B cell (primary cell): ENCODE measurements around the gene SHISA8. TPM values are rescaled to one million over a fixed set of nuclear protein-coding genes. Genes with fewer than 3 reads are reported as not detected.

ENCODE experiments used
- ATAC-seq: fragments of 200-7000 bp; cut with Tn5 transposase; one replicate; pipeline ENCODE4 v1.10.0; 2021; ENCODE audit warnings: low read depth, mild to moderate bottlenecking, moderate number of reproducible peaks, moderate library complexity
- CTCF ChIA-PET: fragments of 350-600 bp; sonication (Branson Sonifier 250); formaldehyde crosslinking; loops from one replicate; lab custom pipeline; 2021; ENCODE audit warnings: antibody characterized with exemption, inconsistent platforms; lab: Charles Lee
- POLR2A ChIA-PET: fragments of 350-600 bp; sonication (Branson Sonifier 250); formaldehyde crosslinking; loops from one replicate; lab custom pipeline; 2021; ENCODE audit warnings: antibody characterized with exemption; lab: Charles Lee
- DNase-seq: peaks from one replicate; pipeline ENCODE4 v3.0.0; 2013
- H2AFZ ChIP-seq: 2 replicates; pipeline ENCODE4 v1.6.1; 2012; ENCODE audit warnings: mild to moderate bottlenecking, low read depth, low read length; ENCODE audit not compliant: insufficient read depth, poor library complexity, severe bottlenecking
- H3K27ac ChIP-seq, 2 donors: 1 replicate in 1 of 2; 2 replicates in 1 of 2; pipeline ENCODE4 v1.5.1; 2012 to 2013; ENCODE audit warnings: low read length in 2 of 2, mild to moderate bottlenecking in 2 of 2, moderate library complexity in 1 of 2
- H3K27me3 ChIP-seq, 4 experiments: fragments of 200-600 bp in 1 of 4; sonication (generic) in 1 of 4; replicated peaks in 1 of 4; 1 replicate in 2 of 4; 2 replicates in 2 of 4; pipeline versions ENCODE4 v1.6.1 to v1.7.0; 2013 to 2016; ENCODE audit warnings: low read length in 3 of 4, mild to moderate bottlenecking in 2 of 4, mixed read lengths in 1 of 4, moderate library complexity in 1 of 4; ENCODE audit not compliant: insufficient read depth in 4 of 4, control insufficient read depth in 3 of 4; ENCODE audit errors: control extremely low read depth in 1 of 4
- H3K36me3 ChIP-seq, 2 experiments: replicated peaks in 1 of 2; 1 replicate in 1 of 2; 2 replicates in 1 of 2; pipeline versions ENCODE4 v1.6.1 to v1.7.1; 2013; ENCODE audit warnings: low read length in 1 of 2; ENCODE audit not compliant: insufficient read depth in 2 of 2, control insufficient read depth in 1 of 2; ENCODE audit errors: control extremely low read depth in 1 of 2, extremely low read depth in 1 of 2
- H3K4me1 ChIP-seq, 2 donors: fragments of 200-600 bp in 1 of 2; sonication (generic) in 1 of 2; 1 replicate in 1 of 2; 2 replicates in 1 of 2; pipeline versions ENCODE4 v1.5.1 to v1.6.1; 2013 to 2017; ENCODE audit warnings: low read length in 2 of 2; ENCODE audit not compliant: control insufficient read depth in 2 of 2, insufficient read depth in 2 of 2
- H3K4me2 ChIP-seq: replicated peaks from 2 replicates; pipeline ENCODE3; 2012; ENCODE audit warnings: mild to moderate bottlenecking, low read depth, low read length; ENCODE audit not compliant: poor library complexity, severe bottlenecking
- H3K4me3 ChIP-seq, 5 experiments: fragments of 200-600 bp in 1 of 5; sonication (generic) in 1 of 5; 1 replicate in 3 of 5; 2 replicates in 2 of 5; pipeline versions ENCODE4 v1.5.1 to v1.7.0; 2011 to 2016; ENCODE audit warnings: low read length in 4 of 5, mild to moderate bottlenecking in 4 of 5, low read depth in 2 of 5, control low read depth in 1 of 5, moderate library complexity in 1 of 5; ENCODE audit not compliant: insufficient read depth in 1 of 5; ENCODE audit errors: control extremely low read depth in 1 of 5, extremely low read depth in 1 of 5
- H3K79me2 ChIP-seq: fragments of 200-600 bp; sonication (generic); one replicate; pipeline ENCODE4 v1.6.0; 2016; ENCODE audit warnings: low read length; ENCODE audit not compliant: control insufficient read depth, insufficient read depth
- H3K9ac ChIP-seq: fragments of 200-600 bp; sonication (generic); 2 replicates; pipeline ENCODE4 v1.6.1; 2017; ENCODE audit warnings: mild to moderate bottlenecking, low read length, moderate library complexity
- H3K9me3 ChIP-seq, 3 donors: one replicate each; pipeline versions ENCODE4 v1.6.1 to v1.7.1; 2013; ENCODE audit warnings: low read length in 2 of 3; ENCODE audit not compliant: control insufficient read depth in 2 of 3, insufficient read depth in 1 of 3; ENCODE audit errors: control extremely low read depth in 1 of 3
- H4K20me1 ChIP-seq: 2 replicates; pipeline ENCODE4 v1.6.0; 2012; ENCODE audit warnings: mild to moderate bottlenecking, low read length; ENCODE audit not compliant: insufficient read depth, control insufficient read depth, poor library complexity, severe bottlenecking
- H3K27ac Mint-ChIP-seq: one replicate; pipeline ENCODE4 v1.8.0; 2021; ENCODE audit warnings: mixed read lengths
- H3K27me3 Mint-ChIP-seq: one replicate; pipeline ENCODE4 v1.8.0; 2021; ENCODE audit warnings: mixed read lengths
- H3K4me1 Mint-ChIP-seq: one replicate; pipeline ENCODE4 v1.8.0; 2021; ENCODE audit warnings: mixed read lengths
- H3K4me3 Mint-ChIP-seq: one replicate; pipeline ENCODE4 v1.8.0; 2021; ENCODE audit warnings: mixed read lengths
- H3K9me3 Mint-ChIP-seq: one replicate; pipeline ENCODE4 v1.8.0; 2022; ENCODE audit warnings: mixed read lengths; ENCODE audit not compliant: insufficient read depth
- EZH2 ChIP-seq: IDR thresholded peaks from 2 replicates; pipeline ENCODE4 v1.6.1; 2012; ENCODE audit warnings: borderline replicate concordance, low read depth, mild to moderate bottlenecking, moderate library complexity, low read length; ENCODE audit not compliant: insufficient read depth, poor library complexity, severe bottlenecking
- WGBS: methylation state at CpG from one replicate; pipeline ENCODE4 v1.1.5; 2013; ENCODE audit warnings: missing lambda C conversion rate; ENCODE audit not compliant: insufficient coverage; 5-methylcytosine and 5-hydroxymethylcytosine counted together
- intact Hi-C: fragments of 100-400 bp; cut with micrococcal nuclease; formaldehyde crosslinking; loops from one replicate; pipeline ENCODE4 v1.10.0; 2022
- polyA plus RNA-seq: library from polyadenylated mRNA; depleted of rRNA; stranded (reverse); fragments of >200 nt; gene quantifications from 2 replicates; pipeline ENCODE4 v1.2.3, GENCODE V29; 2012
- total RNA-seq, 2 donors: library from RNA; stranded (reverse); fragments of 120-200 nt in 1 of 2; gene quantifications; 1 replicate in 1 of 2; 2 replicates in 1 of 2; pipeline versions ENCODE4 v1.2.3 to v1.2.4, GENCODE V29; 2013 to 2022
- TF ChIP-seq, protein P1 (sequence below): fragments of 200-600 bp; IDR thresholded peaks from one replicate; pipeline ENCODE4 v1.8.0; 2022; ENCODE audit warnings: antibody characterized with exemption, mild to moderate bottlenecking

SHISA8 gene
- total and polyA plus RNA-seq, 2 donors (not counting 1 experiment from before 2014, with no cell fraction given): 22.4 to 46.5 TPM

GRCh38 chr22:41899992-41900651 is 14.8 kb downstream of the SHISA8 start:
- Mint-ChIP-seq H3K4me3 (no peak overlapping the region), H3K4me1 (no peaks in the 10 kb centered on the region), H3K27ac (no peak overlapping the region), H3K9me3 (no peaks in the 10 kb centered on the region), H3K27me3 (no peaks in the 10 kb centered on the region)
- CTCF ChIA-PET: interaction anchor here (1.2 kb wide), 2 partner anchors 66 to 203 kb away, joined by 3 read pairs; no protein-coding TSS in a partner anchor
- Histone ChIP-seq H3K36me3 (peaks cover 0 to 91% of the 10 kb centered on the region in 2 experiments), H3K27me3 (no peaks in the 10 kb centered on the region), H3K27ac (no peak overlapping the region), H3K4me3 (no peak overlapping the region), H3K4me1 (no peaks in the 10 kb centered on the region), H3K9ac (no peak overlapping the region), H3K79me2 (no peaks in the 10 kb centered on the region), H3K9me3 (no peaks in the 10 kb centered on the region), H3K4me2 (no peak overlapping the region), H4K20me1 (peaks cover 9% of the 10 kb centered on the region), H2AFZ (no peak overlapping the region)
- TF ChIP-seq, protein P1, sequence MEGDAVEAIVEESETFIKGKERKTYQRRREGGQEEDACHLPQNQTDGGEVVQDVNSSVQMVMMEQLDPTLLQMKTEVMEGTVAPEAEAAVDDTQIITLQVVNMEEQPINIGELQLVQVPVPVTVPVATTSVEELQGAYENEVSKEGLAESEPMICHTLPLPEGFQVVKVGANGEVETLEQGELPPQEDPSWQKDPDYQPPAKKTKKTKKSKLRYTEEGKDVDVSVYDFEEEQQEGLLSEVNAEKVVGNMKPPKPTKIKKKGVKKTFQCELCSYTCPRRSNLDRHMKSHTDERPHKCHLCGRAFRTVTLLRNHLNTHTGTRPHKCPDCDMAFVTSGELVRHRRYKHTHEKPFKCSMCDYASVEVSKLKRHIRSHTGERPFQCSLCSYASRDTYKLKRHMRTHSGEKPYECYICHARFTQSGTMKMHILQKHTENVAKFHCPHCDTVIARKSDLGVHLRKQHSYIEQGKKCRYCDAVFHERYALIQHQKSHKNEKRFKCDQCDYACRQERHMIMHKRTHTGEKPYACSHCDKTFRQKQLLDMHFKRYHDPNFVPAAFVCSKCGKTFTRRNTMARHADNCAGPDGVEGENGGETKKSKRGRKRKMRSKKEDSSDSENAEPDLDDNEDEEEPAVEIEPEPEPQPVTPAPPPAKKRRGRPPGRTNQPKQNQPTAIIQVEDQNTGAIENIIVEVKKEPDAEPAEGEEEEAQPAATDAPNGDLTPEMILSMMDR: no peak
- no peak for TF ChIP-seq EZH2
- 96% methylated on average over 12 of the region's 13 CpGs for WGBS
- intact Hi-C loops: no loop called here
- no peak for DNase-seq
- ATAC-seq: no peak
- POLR2A ChIA-PET: interaction anchor here (0.6 kb wide), 1 partner anchor 77 kb away, joined by 15 read pairs; no protein-coding TSS in a partner anchor

- Histone ChIP-seq H3K4me2 (no peak overlapping the region), H3K27me3 (no peaks in the 10 kb centered on the region), H2AFZ (no peak overlapping the region), H3K36me3 (peaks cover 0 to 89% of the 10 kb centered on the region in 2 experiments), H3K27ac (no peak overlapping the region), H3K9ac (no peak overlapping the region), H4K20me1 (peaks cover 16% of the 10 kb centered on the region), H3K9me3 (no peaks in the 10 kb centered on the region), H3K79me2 (no peaks in the 10 kb centered on the region), H3K4me3 (no peak overlapping the region), H3K4me1 (no peaks in the 10 kb centered on the region)
- DNase-seq (no peak), ATAC-seq (no peak)
- Mint-ChIP-seq H3K4me3 (no peak overlapping the region), H3K4me1 (no peaks in the 10 kb centered on the region), H3K27ac (peak overlapping the region; percentile 26), H3K27me3 (no peaks in the 10 kb centered on the region), H3K9me3 (no peaks in the 10 kb centered on the region)
- no peak for TF ChIP-seq EZH2
- TF ChIP-seq, protein P1: no peak
- 98% methylated on average over 5 of the region's 5 CpGs for WGBS
- POLR2A ChIA-PET: interaction anchor here (1.1 kb wide), 2 partner anchors 9 to 10 kb away, joined by 3 read pairs; no protein-coding TSS in a partner anchor
- intact Hi-C loops: no loop called here
- CTCF ChIA-PET: interaction anchor here (0.6 to 1.2 kb wide), 3 partner anchors 65 to 202 kb away, joined by 3 to 5 read pairs (median 3); no protein-coding TSS in a partner anchor
Observed at GRCh38 chr22:41899110-41899509, 15.8 kb downstream of the SHISA8 start.
